ENCODE results near the gene DENND4B.

- TF ChIP-seq EZH2phosphoT487 (IDR thresholded peaks at IDR 0.05; ENCODE audit: insufficient read depth, low read depth) = no peak
- TF ChIP-seq EZH2 (IDR thresholded peaks at IDR 0.05; ENCODE audit: insufficient read depth, poor library complexity, severe bottlenecking) = no peak
These were observed 42.6 kb downstream of the DENND4B start for GRCh38 chr1:153903841-153904455.
